H1 (cell line): ENCODE measurements around the gene LIN28B. TPM values are rescaled to one million over a fixed set of nuclear protein-coding genes. Genes with fewer than 3 reads are reported as not detected.

Experiments
- CTCF ChIA-PET: fragments of 300-600 bp; sonication (Branson Sonifier 250); formaldehyde crosslinking; loops from one replicate; lab custom pipeline; 2021; ENCODE audit not compliant: partially characterized antibody; lab: Charles Lee
- POLR2A ChIA-PET: fragments of 300-600 bp; sonication (Branson Sonifier 250); formaldehyde crosslinking; loops from one replicate; lab custom pipeline; 2021; ENCODE audit warnings: inconsistent platforms; ENCODE audit not compliant: partially characterized antibody; lab: Charles Lee
- DNase-seq, 2 experiments: peaks; one replicate each; pipeline versions ENCODE4 v3.0.0 to v3.0.0-alpha.2; 2010 to 2022; ENCODE audit warnings: low spot score in 2 of 2, low read depth in 1 of 2, mixed read lengths in 1 of 2
- FAIRE-seq: peaks from 2 replicates; lab custom pipeline; 2011; peaks lifted over from hg19 to GRCh38; lab: Jason Lieb, UNC
- H2AFZ ChIP-seq: 2 replicates; pipeline ENCODE4 v1.8.1; 2012; ENCODE audit warnings: low read length, inconsistent platforms
- H2AK5ac ChIP-seq: 2 replicates; pipeline ENCODE4 v1.6.1; 2013; ENCODE audit warnings: low read depth, low read length
- H2BK120ac ChIP-seq: replicated peaks from 2 replicates; pipeline ENCODE3; 2013; ENCODE audit warnings: low read depth, low read length, inconsistent platforms
- H2BK12ac ChIP-seq: 2 replicates; pipeline ENCODE4 v1.6.1; 2013; ENCODE audit warnings: low read depth, low read length
- H2BK15ac ChIP-seq: 2 replicates; pipeline ENCODE4 v1.6.1; 2013; ENCODE audit warnings: low read length
- H2BK20ac ChIP-seq: 2 replicates; pipeline ENCODE4 v1.6.1; 2013; ENCODE audit warnings: low read length
- H2BK5ac ChIP-seq: 2 replicates; pipeline ENCODE4 v1.6.1; 2013; ENCODE audit warnings: low read depth, low read length
- H3K14ac ChIP-seq: 2 replicates; pipeline ENCODE4 v1.6.1; 2013; ENCODE audit warnings: inconsistent platforms; ENCODE audit not compliant: insufficient read length
- H3K18ac ChIP-seq: 2 replicates; pipeline ENCODE4 v1.6.1; 2013; ENCODE audit warnings: low read length; ENCODE audit errors: extremely low read depth
- H3K23ac ChIP-seq: 2 replicates; pipeline ENCODE4 v1.6.1; 2013; ENCODE audit warnings: inconsistent platforms; ENCODE audit not compliant: insufficient read length
- H3K23me2 ChIP-seq: 2 replicates; pipeline ENCODE4 v1.6.1; 2013; ENCODE audit warnings: low read depth, low read length
- H3K27ac ChIP-seq: 2 replicates; pipeline ENCODE4 v1.6.1; 2011; ENCODE audit warnings: low read depth, low read length, inconsistent platforms
- H3K27me3 ChIP-seq, 4 experiments: replicated peaks in 1 of 4; 1 replicate in 1 of 4; 2 replicates in 3 of 4; pipeline versions ENCODE4 v1.6.1 to v1.8.1; 2011 to 2013; ENCODE audit warnings: low read length in 3 of 4, mild to moderate bottlenecking in 3 of 4, inconsistent platforms in 2 of 4, mixed read lengths in 2 of 4, moderate library complexity in 1 of 4; ENCODE audit not compliant: control insufficient read depth in 3 of 4, insufficient read depth in 3 of 4; ENCODE audit errors: extremely low read depth in 1 of 4
- H3K36me3 ChIP-seq, 4 experiments: 2 replicates each; pipeline versions ENCODE4 v1.6.1 to v1.8.1; 2011 to 2013; ENCODE audit warnings: mild to moderate bottlenecking in 4 of 4, low read length in 3 of 4, moderate library complexity in 2 of 4, control low read depth in 1 of 4, inconsistent platforms in 1 of 4; ENCODE audit not compliant: insufficient read depth in 4 of 4, control insufficient read depth in 2 of 4
- H3K4ac ChIP-seq: replicated peaks from 2 replicates; pipeline ENCODE3; 2013; ENCODE audit warnings: low read length, low read depth, mixed read lengths, inconsistent platforms; ENCODE audit not compliant: insufficient read length
- H3K4me1 ChIP-seq, 4 experiments: replicated peaks in 1 of 4; 1 replicate in 1 of 4; 2 replicates in 3 of 4; pipeline versions ENCODE4 v1.6.1 to v1.8.1; 2011 to 2013; ENCODE audit warnings: low read length in 3 of 4, inconsistent platforms in 2 of 4, mixed read lengths in 1 of 4; ENCODE audit not compliant: insufficient read depth in 4 of 4, control insufficient read depth in 3 of 4
- H3K4me2 ChIP-seq, 2 experiments: 2 replicates each; pipeline versions ENCODE4 v1.6.1 to v1.8.1; 2011 to 2013; ENCODE audit warnings: low read depth in 2 of 2, low read length in 2 of 2, control low read depth in 1 of 2, inconsistent platforms in 1 of 2, mild to moderate bottlenecking in 1 of 2; ENCODE audit not compliant: insufficient read depth in 1 of 2
- H3K4me3 ChIP-seq, 4 experiments: fragments of 200-600, 300-600 bp in 1 of 4; sonication (generic), shearing (Covaris generic), sonication (Bioruptor Twin) in 1 of 4; 2 replicates each; pipeline versions ENCODE4 v1.5.1 to v1.8.1; 2011 to 2016; ENCODE audit warnings: low read length in 4 of 4, low read depth in 3 of 4, control low read depth in 2 of 4, inconsistent platforms in 2 of 4, mild to moderate bottlenecking in 2 of 4, mixed read lengths in 1 of 4, moderate library complexity in 1 of 4; ENCODE audit not compliant: insufficient read depth in 2 of 4; ENCODE audit errors: extremely low read depth in 1 of 4
- H3K56ac ChIP-seq: replicated peaks from 2 replicates; pipeline ENCODE3; 2013; ENCODE audit warnings: low read depth, mild to moderate bottlenecking, mixed read lengths, low read length, inconsistent platforms; ENCODE audit not compliant: insufficient read length
- H3K79me1 ChIP-seq: 2 replicates; pipeline ENCODE4 v1.6.1; 2013; ENCODE audit warnings: low read depth, low read length, control low read depth
- H3K79me2 ChIP-seq, 2 experiments: 2 replicates each; pipeline versions ENCODE4 v1.6.1 to v1.8.1; 2012 to 2013; ENCODE audit warnings: low read length in 2 of 2, mild to moderate bottlenecking in 2 of 2, inconsistent platforms in 1 of 2; ENCODE audit not compliant: insufficient read depth in 2 of 2, control insufficient read depth in 1 of 2
- H3K9ac ChIP-seq, 4 experiments: replicated peaks in 1 of 4; 1 replicate in 1 of 4; 2 replicates in 3 of 4; pipeline versions ENCODE4 v1.6.1 to v1.8.1; 2011 to 2013; ENCODE audit warnings: low read depth in 3 of 4, low read length in 3 of 4, control low read depth in 2 of 4, mild to moderate bottlenecking in 2 of 4, moderate library complexity in 2 of 4, inconsistent platforms in 1 of 4; ENCODE audit errors: extremely low read depth in 1 of 4
- H3K9me3 ChIP-seq, 2 experiments: 2 replicates each; pipeline versions ENCODE4 v1.6.1 to v1.8.1; 2012 to 2013; ENCODE audit warnings: mild to moderate bottlenecking in 2 of 2, moderate library complexity in 2 of 2, control low read depth in 1 of 2, inconsistent platforms in 1 of 2, low read depth in 1 of 2, low read length in 1 of 2, mixed read lengths in 1 of 2; ENCODE audit not compliant: insufficient read depth in 2 of 2
- H4K20me1 ChIP-seq, 2 experiments: replicated peaks in 1 of 2; 2 replicates each; pipeline versions ENCODE3 to v1.8.1; 2011 to 2013; ENCODE audit warnings: inconsistent platforms in 2 of 2, low read length in 2 of 2, mild to moderate bottlenecking in 1 of 2; ENCODE audit not compliant: insufficient read depth in 2 of 2, control insufficient read depth in 1 of 2
- H4K5ac ChIP-seq: 2 replicates; pipeline ENCODE4 v1.6.1; 2013; ENCODE audit warnings: low read length, low read depth, mixed read lengths, inconsistent platforms; ENCODE audit not compliant: insufficient read length
- H4K8ac ChIP-seq: 2 replicates; pipeline ENCODE4 v1.8.0; 2013; ENCODE audit warnings: mild to moderate bottlenecking, moderate library complexity, low read length, inconsistent platforms; ENCODE audit not compliant: insufficient read depth; ENCODE audit errors: extremely low read depth
- H4K91ac ChIP-seq: replicated peaks from 2 replicates; pipeline ENCODE3; 2013; ENCODE audit warnings: low read length, mixed read lengths, inconsistent platforms; ENCODE audit not compliant: insufficient read length
- ASH2L ChIP-seq: fragments of 200-600, 300-600 bp; sonication (generic); IDR thresholded peaks from one replicate; pipeline ENCODE4 v1.7.1; 2017; ENCODE audit warnings: low read length
- BACH1 ChIP-seq: IDR thresholded peaks from 2 replicates; pipeline ENCODE4 v1.6.1; 2012; ENCODE audit warnings: low read length, improper control_type of control experiment
- EP300 ChIP-seq, 2 experiments: IDR thresholded peaks; 1 replicate in 1 of 2; 2 replicates in 1 of 2; pipeline ENCODE4 v1.6.1; 2011 to 2012; ENCODE audit warnings: low read depth in 2 of 2, low read length in 2 of 2, mild to moderate bottlenecking in 2 of 2, borderline replicate concordance in 1 of 2, inconsistent platforms in 1 of 2, moderate library complexity in 1 of 2
- FOSL1 ChIP-seq: IDR thresholded peaks from 2 replicates; pipeline ENCODE4 v1.6.1; 2011; ENCODE audit warnings: mild to moderate bottlenecking, low read depth, low read length, moderate library complexity; ENCODE audit not compliant: insufficient read depth
- RAD21 ChIP-seq, 2 experiments: IDR thresholded peaks in 1 of 2; conservative IDR thresholded peaks in 1 of 2; 2 replicates each; pipeline ENCODE4 v1.6.1; 2011; ENCODE audit warnings: low read depth in 2 of 2, low read length in 2 of 2, improper control_type of control experiment in 1 of 2, inconsistent platforms in 1 of 2, mild to moderate bottlenecking in 1 of 2, moderate library complexity in 1 of 2
- SIRT6 ChIP-seq: IDR thresholded peaks from one replicate; pipeline ENCODE4 v1.7.1; 2012; ENCODE audit warnings: low read length, inconsistent platforms
- SUZ12 ChIP-seq: fragments of 200-600 bp; sonication (generic); IDR thresholded peaks from 2 replicates; pipeline ENCODE4 v1.6.1; 2012; ENCODE audit warnings: mild to moderate bottlenecking, inconsistent platforms, low read length, moderate library complexity, mixed read lengths
- TEAD4 ChIP-seq: IDR thresholded peaks from 2 replicates; pipeline ENCODE4 v1.6.1; 2012; ENCODE audit warnings: low read depth, low read length, inconsistent platforms, mixed read lengths
- WGBS, 2 experiments: shearing (Covaris generic) in 1 of 2; methylation state at CpG; one replicate each; pipeline versions ENCODE4 v1.1.6 to v1.1.7; 2013 to 2015; ENCODE audit warnings: low lambda C conversion rate in 2 of 2, mixed read lengths in 2 of 2, inconsistent platforms in 1 of 2, low coverage in 1 of 2, missing lambda C conversion rate in 1 of 2; ENCODE audit not compliant: insufficient replicate concordance in 2 of 2, insufficient coverage in 1 of 2, insufficient read length in 1 of 2; ENCODE audit errors: extremely low coverage in 1 of 2, missing lambda C conversion rate in 1 of 2; 5-methylcytosine and 5-hydroxymethylcytosine counted together
- polyA plus RNA-seq, 7 experiments: library from polyadenylated mRNA; depleted of rRNA in 3 of 7; stranded (reverse) in 5 of 7; unstranded in 2 of 7; fragments of >200 nt in 5 of 7; fragments of 200-250 nt in 2 of 7; gene quantifications; 1 replicate in 5 of 7; 2 replicates in 1 of 7; 4 replicates in 1 of 7; pipeline versions ENCODE4 v1.2.1 to v1.2.3, GENCODE V29; 2011 to 2013; ENCODE audit warnings: missing spikeins in 2 of 7, mixed read lengths in 2 of 7
- total RNA-seq: library from RNA; stranded (reverse); fragmentation: NEBNext Ultra II Directional; extraction: Animal tissue kit (Norgen Biotek cat#: 25700); gene quantifications from 2 replicates; pipeline ENCODE4 v1.2.1, GENCODE V29; 2021
- TF ChIP-seq, protein P1 (sequence below): IDR thresholded peaks from 2 replicates; pipeline ENCODE4 v1.6.1; 2012; ENCODE audit warnings: inconsistent platforms

LIN28B gene
- total and polyA plus RNA-seq, 2 of the 8 experiments (the other 6 are each of a cell fraction or from before 2014, with no cell fraction given), result 27.4 to 94.7 TPM

DNA sequence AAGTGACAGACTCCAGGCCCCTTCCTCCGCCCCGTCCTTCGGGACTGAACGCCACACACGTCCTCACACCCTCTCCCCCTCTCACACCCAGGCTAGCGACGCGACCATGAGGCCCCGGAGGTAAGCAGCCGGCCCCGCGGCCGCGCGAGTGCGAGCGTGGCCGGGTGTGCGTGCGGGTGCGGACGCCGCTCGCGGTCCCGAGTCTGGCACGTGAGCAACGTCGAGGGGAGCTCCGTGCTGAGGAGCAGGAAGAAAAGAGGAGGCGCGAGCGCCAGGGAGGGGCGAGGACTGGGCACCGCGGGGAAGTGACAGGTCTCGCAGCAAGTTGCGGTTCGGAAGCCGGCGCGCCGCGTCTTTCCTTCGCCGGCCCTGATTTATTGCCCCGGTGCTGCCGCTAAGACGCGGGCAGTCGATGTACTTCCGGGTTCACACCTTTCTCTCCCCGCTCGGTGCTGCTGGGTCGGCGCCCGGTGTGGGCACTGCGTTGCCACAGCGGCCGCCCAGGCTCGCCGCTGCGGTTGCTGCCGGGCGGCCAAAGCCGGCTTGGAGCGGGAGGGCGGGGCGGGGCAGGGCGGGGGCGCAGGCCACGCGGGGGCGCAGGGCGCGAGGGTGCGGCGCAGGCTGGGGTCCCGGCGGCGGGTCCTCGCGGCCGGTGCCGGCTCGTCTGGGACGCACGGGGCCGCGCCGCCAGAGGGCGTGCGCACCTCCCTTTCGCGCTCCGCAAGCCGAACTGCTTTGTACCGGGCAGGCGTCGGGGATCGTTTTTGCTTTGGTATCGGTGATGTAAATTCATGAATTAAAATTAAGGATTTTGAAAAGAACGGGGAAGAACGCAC is 15.8 kb upstream of the LIN28B start:
- H3K18ac ChIP-seq, result peak overlapping the region; percentile 97
- peak overlapping the region; percentile 79 for H2AFZ ChIP-seq
- peak overlapping the region; percentile 81 to 93 (median 86) for H3K9ac ChIP-seq
- peak overlapping the region; percentile 96; the same call in 1 of the 2 replicates for H4K8ac ChIP-seq
- peaks cover 0 to 45% of the 10 kb centered on the region in 2 experiments; a peak in 2 of 4 replicates for H3K79me2 ChIP-seq
- no peaks in the 10 kb centered on the region for H3K27me3 ChIP-seq
- H3K23me2 ChIP-seq, result peaks cover 5% of the 10 kb centered on the region
- peak overlapping the region; percentile 52 to 95 (median 74) for H3K4me3 ChIP-seq
- no peak overlapping the region for H3K14ac ChIP-seq
- H3K23ac ChIP-seq, result no peak overlapping the region
- H2BK5ac ChIP-seq, result peak overlapping the region; percentile 80
- POLR2A ChIA-PET, result interaction anchor here (0.7 to 11.7 kb wide), 16 partner anchors 8 to 196 kb away, joined by 3 to 251 read pairs (median 5); partner anchors contain the start of genes HACE1 and LIN28B
- no peak overlapping the region for H2BK20ac ChIP-seq
- H2BK120ac ChIP-seq, result peak overlapping the region; percentile 96
- H4K91ac ChIP-seq, result peak overlapping the region; percentile 91
- H3K9me3 ChIP-seq, result no peaks in the 10 kb centered on the region; a peak in 1 of 4 replicates
- H3K56ac ChIP-seq, result peak overlapping the region; percentile 52
- DNase-seq (peak in 1 of 2 experiments; percentile 89), FAIRE-seq (peak; percentile 13)
- H3K4ac ChIP-seq, result peak overlapping the region; percentile 93
- WGBS, 2 experiments, result 1% methylated on average over 59 of the region's 104 CpGs; no CpG with 5 or more reads in 1 of the 2 experiments
- peak overlapping the region; percentile 94 for H4K5ac ChIP-seq
- H2BK12ac ChIP-seq, result peak overlapping the region; percentile 95; the same call in 1 of the 2 replicates
- H2AK5ac ChIP-seq, result peak overlapping the region; percentile 57; the same call in 1 of the 2 replicates
- peaks cover 0 to 9% (median 4%) of the 10 kb centered on the region in 4 experiments; a peak in 3 of 7 replicates for H3K4me1 ChIP-seq
- no peaks in the 10 kb centered on the region for H4K20me1 ChIP-seq
- peaks cover 0 to 3% (median 0%) of the 10 kb centered on the region in 4 experiments; a peak in 2 of 8 replicates for H3K36me3 ChIP-seq
- peak overlapping the region; percentile 76 to 90 for H3K4me2 ChIP-seq
- peak overlapping the region; percentile 90; the same call in 1 of the 2 replicates for H2BK15ac ChIP-seq
- CTCF ChIA-PET, result interaction anchor here (1.0 to 3.9 kb wide), 7 partner anchors 14 to 137 kb away, joined by 3 to 27 read pairs (median 4); partner anchors contain the start of gene HACE1
- no peaks in the 10 kb centered on the region for H3K79me1 ChIP-seq
- H3K27ac ChIP-seq, result peak overlapping the region; percentile 87
- TF ChIP-seq TEAD4 (no peak), SUZ12 (peak; percentile 46; the same call in 1 of the 2 replicates), BACH1 (peak; percentile 61; the same call in 1 of the 2 replicates), FOSL1 (0 out of 2 replicates have a peak, but pooled peaks have one; percentile 5), EP300 (IDR thresholded peaks at IDR 0.05; ENCODE audit: borderline replicate concordance in 1 of 2, low read depth in 2 of 2, low read length in 2 of 2) (0 out of 3 replicates have a peak, but pooled peaks of 1 of the 2 experiments have one; percentile 20), SIRT6 (no peak), RAD21 (IDR thresholded peaks at IDR 0.05 in 1 of 2, conservative IDR thresholded peaks at IDR 0.05 in 1 of 2; ENCODE audit: low read depth in 2 of 2, low read length in 2 of 2) (peak; percentile 79 to 80), ASH2L (peak; percentile 93)
- TF ChIP-seq, protein P1, sequence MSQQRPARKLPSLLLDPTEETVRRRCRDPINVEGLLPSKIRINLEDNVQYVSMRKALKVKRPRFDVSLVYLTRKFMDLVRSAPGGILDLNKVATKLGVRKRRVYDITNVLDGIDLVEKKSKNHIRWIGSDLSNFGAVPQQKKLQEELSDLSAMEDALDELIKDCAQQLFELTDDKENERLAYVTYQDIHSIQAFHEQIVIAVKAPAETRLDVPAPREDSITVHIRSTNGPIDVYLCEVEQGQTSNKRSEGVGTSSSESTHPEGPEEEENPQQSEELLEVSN, result peak; percentile 98
